Stromal cell of bone marrow (primary cell): ENCODE data around the gene ABCA2.
"Not testable (repeated sequence)": the region's sequence is repeated elsewhere in the genome, so short reads cannot be mapped to it uniquely, and the experiment has no call there.

Experiments used
- DNase-seq: peaks from one replicate; pipeline ENCODE4 v3.0.0-alpha.2; 2012; ENCODE audit warnings: low read depth

The ABCA2 gene

DNA sequence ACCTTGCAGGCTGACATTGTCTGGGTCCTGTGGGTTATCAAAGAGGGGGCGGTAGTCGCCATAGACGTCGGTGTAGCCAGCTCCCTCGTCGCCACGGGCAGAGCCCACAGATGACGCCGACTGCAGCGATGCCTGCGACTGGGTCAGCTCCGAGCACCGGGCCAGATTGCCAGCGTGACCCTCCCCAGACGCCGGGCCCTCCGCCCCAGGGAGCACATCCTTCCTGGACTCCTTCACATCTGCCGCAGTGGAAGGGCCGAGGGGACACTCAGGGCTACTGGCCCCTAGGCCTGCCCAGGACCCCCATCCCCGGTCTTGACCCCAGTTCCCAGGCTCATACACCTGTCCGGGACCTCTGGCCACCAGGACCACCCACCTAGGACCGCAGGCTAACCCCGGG lies 13.9 kb downstream of the ABCA2 start:
- no peak for DNase-seq

DNA sequence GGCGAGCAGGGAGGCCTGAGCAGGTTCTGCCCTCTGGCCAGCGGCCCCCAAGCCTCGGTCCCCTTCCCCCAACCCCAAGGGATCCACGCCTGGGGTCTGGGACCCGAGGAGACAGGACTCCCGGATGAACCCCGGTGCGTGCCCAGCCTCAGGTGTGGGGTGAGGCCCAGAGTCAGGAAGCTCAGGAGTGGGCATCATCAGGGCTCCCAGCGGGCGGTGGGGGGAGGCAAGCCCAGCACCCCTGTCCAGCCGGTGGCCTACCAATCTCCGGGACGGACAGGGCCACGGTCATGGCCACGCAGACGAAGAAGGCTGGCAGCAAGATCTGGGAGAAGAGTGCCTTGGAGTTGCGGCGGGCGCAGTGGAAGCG lies 14.5 kb downstream of the ABCA2 start:
- DNase-seq: no peak

DNA sequence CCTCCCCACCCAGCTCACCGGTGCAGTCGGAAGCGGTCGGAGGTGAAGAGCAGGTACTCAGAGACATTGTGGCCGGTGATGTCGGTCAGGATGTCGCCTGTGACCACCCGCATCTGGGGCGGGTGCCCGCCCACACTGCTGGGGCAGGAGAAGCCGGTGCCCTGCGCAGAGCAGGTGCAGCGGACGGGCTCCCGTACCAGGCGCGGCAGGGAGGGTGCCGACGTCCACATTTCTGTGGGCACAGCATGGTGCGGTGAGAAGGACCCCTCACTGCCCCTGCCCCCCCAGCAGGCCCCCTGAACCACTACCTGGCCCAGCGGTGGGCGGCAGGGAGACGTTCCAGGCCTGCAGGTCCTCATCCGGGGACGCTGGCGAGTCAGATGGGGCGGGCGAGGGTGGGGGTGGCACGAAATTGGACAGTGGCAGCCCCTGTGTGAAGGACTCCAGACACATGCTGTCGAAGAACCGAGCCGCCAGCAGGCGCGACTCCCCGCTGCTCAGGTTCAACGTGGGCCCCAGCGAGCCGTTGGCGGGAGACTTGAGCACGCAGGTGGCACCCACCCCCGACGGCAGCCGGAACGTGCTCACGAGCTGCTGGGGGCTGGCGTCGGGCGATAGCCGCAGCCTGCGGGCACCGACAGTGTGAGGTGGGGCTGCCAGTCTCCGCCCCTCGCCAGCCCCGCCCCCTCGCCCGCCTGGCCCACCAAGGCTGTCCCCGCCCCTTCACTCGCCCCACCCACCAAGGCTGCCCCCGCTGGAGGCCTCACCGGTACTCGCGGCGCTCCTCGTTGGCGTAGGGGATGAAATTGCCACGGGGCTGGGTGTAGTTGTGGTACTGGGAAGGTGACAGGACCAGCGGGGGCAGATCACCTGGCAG lies 15.1 kb downstream of the ABCA2 start:
- no peak for DNase-seq

DNA sequence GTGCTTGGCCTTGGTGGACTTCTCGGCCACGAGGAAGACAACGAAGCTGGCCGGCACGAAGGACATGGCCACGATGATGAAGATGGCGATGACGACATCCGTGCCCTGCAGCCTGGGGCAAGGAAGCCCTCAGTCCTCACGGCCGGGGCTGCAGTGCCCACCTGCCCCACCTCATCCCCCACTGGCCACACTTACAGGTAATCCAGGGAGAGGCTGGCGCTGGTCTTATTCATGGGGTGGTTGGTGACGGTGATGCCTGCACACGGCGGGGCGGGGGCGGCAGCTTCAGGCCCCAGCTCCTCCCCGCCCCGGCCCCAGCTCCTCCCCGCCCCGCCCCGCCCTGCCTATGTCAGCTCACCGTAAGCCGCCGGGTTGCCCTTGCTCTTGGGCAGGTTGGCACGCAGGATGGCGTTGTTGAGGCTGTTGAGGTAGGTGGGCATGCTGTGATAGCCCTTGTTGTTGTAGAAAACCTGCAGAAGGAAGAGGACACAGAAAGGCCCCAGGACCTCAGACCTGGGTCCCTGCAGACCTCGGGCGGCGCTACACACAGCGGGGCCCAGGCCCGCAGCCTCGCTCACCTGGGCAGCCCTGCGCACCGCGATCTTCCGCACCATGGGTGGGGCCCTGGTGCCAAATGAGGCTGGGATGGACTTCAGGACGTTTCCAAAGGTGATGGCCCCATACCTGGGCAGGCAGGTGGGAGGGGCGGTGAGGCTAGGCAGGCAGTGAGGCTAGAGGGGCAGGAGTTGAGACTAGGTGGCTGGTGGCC lies 15.9 kb downstream of the ABCA2 start:
- no peak for DNase-seq

DNA sequence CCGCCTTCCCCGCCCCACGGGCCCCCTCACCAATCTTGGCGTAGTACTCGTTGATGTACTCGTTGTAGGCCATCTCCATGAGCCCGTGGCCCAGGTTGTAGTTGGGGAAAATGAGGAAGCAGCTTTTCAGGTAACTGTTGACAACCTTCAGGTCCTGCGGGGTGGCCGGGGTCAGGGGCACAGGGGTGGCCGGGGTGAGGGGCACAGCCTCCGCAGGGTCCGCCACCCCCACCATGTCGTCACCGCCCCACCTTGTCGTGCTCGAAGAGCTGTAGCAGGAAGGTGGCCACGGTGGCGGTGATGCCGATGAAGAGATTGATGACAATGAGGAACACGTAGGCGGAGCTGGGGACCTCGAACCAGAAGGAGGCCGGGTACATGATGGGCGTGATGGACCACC lies 16.9 kb downstream of the ABCA2 start:
- no peak for DNase-seq

DNA sequence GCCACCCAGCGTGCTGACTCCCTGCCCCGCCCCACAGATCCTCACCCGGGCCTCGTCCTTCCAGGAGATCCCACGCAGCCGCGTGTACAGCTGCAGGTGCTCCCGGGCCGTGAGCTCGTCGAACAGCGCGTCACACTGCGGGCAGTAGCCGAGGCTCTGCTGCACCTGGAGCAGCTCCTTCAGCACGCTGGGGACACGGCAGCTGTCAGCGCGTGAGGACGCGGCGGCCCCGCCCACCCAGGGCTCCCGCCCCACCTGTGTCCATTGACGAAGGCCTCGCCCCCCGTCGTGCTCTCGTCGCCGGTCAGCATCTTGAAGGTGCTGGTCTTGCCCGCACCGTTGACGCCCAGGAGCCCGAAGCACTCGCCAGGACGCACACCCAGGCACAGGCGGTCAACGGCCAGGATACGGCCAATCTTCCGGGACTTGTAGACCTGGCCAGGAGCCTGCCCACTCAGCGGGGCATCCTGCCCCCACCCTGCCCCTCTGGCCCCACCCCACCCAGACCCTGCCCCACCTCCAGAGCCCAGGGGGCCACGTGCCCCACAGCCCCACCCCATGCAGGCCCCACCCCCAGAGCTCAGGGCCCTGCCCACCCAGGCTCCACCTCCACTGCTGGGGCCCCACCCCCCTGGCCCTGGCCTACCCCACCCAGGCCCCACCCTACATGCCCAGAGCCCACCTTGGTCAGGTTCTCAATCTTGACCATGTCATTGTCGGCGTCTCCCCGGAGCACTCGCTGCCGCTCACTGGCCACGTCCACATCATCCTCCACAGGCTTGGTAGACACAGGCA lies 17.9 kb downstream of the ABCA2 start:
- no peak for DNase-seq

DNA sequence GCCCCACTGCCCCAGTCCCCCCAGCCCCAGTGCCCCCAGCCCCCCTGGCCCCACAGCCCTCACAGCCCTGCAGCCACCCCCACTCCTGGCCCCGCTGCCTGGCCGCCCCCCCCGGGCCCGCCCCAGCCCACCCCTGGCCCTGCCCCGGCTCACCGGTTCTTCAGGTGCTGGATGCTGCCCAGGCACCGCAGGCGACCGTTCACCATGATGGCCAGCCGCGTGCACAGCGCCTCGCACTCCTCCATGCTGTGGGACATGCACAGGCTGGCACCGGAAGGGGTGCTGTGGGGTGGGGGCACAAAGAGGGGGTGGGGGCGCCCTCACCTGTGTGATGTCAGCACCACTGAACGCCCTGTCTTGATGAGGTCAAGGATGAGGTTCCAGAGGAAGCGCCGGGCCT lies 18.8 kb downstream of the ABCA2 start:
- no peak for DNase-seq

DNA sequence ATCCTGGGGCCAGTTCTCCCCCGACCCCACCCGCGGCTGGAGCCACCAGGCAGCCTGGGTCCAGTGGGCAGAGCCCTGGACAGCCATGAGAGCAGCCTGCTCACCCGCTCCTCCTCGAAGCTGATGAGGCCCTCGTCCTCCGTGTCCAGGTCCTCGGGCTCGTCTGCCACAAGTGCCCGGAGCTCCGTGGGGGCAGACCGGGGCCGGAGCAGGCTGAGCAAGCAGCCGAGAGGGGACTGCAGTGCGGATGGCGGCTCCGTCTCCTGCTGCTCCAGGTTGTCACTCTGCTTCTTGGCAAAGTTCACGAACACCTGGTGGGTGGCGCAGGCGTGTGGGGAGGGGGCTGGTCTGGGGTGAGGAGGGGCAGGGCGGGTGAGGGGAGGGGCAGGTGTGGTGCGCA lies 19.7 kb downstream of the ABCA2 start:
- DNase-seq: no peak

DNA sequence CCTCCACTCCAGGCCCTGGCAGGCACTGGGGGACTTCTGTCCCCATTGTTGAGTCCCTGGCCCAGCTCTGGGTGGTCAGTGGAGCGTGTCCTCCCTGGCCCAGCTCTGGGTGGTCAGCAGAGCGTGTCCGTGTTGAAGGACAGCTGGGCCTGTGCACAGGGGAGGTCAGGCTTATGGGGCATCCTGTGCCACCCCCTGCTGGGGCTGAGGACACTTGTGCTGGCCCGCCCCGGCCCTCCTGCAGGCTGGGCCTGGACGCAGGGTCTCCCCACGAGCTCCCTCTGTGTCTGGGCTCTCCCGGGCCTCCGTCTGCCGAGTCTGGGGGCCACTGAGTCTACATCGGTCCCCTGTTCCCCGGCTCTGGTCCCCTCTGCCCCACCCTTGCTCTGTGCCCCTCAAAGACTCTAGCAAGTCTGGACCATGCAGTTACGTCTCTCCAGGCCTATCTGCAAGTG lies 20.2 kb downstream of the ABCA2 start:
- no peak for DNase-seq

DNA sequence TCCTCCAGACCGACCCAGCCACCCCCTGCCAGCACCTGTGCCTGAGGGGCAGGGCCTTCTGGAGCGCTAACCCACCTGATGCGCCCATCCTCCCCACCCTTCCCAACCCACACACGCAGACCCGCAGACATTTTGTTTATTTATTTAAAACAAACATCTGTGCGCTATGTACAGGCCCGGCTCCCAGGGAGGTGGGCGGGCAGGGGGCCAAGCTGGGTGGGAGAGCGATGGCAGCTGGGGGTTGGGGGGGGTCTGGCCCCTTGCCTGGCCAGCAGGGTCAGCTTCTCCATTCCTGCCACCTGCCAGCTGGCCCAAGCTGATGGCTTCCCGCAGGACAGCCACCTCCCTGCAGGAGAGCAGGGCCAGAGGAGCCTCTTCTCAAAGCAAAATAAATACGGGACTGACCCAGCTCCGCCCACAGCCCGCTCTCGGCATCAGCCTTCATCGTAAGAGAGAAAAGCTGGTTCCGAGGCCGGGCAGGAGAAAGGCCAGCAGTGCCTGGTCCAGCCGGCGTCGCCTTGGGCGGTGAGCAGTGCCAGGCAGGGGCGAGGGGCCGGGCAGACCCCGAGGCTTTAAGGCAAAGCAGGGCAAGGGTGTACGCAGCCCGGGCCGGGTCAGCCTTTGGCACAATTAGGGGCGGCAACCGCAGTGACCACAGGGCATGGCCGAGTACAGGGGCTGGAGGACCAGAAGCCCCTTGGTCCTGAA lies 20.8 kb downstream of the ABCA2 start:
- no peak for DNase-seq

DNA sequence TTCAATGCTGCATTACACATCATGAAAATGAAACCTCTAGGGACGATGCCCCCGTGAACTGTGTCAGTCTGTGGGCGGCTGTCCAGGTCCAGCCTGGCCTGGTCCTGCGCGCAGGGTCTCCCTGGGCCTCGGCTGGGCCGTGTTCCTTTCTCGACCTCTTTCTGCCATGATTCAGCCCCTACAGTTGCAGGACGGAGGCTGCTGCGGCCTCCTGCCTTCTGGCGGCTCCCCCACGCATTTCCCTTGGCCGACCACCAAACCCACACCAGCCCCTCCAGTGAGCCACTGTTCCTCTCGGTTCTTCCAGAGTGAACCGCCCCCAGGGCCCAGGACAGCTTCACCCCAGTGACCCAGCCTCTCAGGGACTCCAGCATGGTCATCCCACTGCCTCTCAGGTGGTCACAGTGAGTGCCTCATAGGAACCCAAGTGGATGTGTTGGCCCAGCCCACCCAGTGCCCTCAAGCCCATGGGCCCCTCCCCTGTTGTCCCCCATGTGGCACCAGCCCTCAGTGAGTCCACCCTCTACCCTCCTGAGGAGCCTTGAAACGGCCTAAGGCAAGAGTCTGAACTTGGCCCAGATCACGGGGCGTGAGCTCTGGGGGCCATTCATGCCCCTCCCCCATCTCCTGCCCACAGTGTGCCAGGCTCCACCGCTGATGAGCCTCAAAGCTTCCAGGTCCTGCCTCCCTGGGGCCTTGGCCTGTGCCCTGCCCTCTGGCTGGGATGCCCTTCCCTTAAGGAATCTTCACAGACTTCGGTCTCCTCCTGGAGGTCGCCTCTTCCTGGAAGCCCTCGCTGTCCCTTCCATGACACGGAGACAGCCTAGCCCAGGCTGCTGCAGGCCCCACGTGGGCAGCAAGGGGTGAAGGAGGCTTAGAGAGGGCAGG lies 21.7 kb downstream of the ABCA2 start:
- DNase-seq: no peak

DNA sequence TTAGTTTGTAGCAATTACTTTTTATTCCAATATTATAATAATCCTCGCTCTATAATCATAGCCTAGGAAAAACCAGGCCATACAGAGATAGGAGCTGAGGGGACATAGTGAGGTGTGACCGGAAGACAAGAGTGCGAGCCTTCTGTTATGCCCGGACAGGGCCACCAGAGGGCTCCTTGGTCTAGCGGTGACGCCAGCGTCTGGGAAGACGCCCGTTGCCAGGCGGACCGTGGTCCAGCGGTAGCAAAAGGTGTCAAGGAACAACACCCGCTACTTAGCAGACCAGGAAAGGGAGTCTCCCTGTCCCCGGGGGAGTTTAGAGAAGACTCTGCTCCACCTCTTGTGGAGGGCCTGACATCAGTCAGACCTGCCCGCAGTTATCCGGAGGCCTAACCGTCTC lies 23.8 kb downstream of the ABCA2 start:
- not testable (repeated sequence) for DNase-seq

DNA sequence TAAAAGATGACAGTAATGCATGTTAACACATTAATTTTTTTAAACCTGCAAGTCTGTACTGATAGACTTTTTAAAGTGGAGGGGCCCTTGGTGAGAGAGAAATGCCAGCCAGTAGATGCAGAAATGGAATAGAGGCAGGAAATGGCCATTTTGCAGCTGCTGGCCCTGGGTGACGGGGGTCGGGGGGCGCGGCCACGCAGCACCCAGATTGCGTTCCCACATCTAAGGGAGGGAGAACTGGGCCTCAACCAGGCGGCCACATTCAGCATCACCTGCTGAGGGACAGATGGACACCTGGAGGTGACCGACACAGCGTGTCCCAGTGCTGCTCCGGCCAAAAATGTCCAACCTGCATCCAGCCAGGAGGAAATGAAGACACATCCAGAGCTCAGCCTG lies 25.4 kb downstream of the ABCA2 start:
- DNase-seq: no peak

DNA sequence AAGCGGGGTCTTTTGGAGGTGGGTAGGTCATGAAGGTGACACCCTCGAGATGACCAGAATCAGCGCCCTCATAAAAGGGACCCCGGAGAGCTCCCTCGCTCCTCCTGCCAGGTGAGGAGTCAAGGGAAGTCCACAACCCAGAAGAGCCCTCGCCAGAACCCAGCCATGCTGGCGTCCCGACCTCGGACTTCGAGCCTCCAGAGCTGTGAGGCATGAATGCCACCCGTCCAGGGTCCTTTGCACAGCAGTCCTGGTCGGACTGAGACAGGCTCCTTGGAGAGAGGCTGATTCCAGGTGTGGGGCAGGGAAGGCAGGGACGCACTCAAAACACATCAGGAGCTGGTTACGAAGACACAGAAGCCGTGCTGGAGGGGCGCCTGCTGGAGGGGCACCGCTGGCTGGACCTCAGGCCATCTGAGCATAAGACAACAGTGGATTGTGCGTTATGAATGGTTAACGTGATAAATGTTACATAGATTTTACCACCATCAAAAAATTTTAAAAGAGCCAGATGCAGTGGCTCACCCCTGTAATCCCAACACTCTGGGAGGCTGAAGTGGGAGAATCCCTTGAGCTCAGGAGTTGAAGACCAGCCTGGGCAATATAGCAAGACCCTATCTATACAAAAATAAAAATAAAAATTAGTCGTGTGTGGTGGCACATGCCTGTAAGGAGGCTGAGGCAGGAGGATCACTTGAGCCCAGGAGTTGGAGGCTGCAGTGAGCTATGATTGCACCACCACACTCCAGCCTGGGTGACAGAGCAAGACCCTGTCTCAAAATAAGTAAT lies 26.0 kb downstream of the ABCA2 start:
- no peak for DNase-seq

DNA sequence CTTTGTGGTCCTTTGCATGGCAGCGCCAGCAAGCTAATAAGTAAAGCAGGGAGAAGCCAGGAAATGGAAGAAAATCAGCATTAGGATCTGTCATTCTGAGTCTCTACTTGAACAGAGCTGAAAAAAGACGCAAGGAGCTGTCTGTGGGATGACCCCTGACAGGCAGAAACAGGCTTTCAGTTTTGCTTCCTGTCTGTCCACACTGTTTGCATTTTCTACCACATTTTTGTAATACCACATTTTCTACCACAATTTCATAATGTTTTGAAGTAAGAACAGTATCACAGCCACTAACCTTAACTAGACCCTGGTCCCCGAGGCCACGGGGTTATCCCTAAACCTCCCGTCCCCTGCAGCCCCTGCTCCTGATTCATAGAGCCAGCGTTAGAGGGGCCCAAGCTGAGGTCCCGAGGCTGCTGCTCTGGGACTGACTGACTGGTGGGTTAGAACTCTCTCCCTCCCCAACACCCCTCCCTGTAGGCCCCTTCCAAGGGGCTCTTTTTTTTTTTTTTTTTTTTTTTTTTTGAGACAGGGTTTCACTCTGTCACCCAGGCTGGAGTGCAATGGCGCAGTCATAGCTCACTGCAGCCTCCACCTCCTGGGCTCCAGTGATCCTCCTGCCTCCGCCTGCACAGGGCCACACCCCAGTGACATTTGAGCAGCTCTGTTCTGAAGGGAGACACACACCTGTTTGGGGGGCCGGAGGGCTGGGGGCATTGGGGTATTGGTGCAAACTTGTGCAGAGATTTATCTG lies 27.7 kb downstream of the ABCA2 start:
- no peak for DNase-seq

DNA sequence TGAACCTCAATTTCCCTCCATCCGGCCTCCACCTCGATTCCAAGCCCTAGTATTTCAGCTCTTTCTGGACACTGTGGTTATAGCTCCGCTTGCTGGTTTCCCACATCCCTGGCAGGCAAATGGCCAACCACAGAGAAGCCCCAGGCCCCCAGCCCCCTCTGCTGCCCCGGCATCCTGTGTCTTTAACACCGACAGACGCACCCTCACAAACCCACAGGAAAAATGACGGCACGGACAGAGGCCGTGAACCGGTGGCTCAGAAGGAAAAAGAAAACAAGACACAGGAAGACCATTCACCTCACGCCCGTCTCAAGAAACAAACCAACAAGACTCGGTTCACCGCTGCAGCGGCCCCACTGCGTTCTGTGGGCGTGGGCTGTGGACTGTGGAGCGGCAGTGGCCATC lies 30.2 kb downstream of the ABCA2 start:
- DNase-seq: no peak

DNA sequence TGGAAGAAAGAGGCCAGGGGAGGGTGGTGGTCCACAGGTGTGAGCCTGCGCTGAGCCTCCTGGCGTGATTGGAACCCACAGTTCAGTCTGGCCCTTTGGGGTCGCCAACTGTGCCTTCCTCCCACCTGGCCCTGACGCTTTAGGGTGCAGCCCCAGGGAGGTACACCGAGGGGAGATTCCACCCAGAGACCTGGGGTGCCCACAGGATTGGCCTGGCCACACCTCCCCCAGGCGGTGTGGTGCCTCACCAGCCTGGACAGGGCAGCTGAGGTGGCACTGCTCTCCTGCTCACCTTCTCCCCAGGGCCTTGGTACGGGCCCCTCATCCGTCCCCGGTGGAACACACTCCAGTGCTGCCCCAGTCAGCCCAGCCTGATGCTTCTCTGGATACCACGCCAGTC lies 30.7 kb downstream of the ABCA2 start:
- DNase-seq: no peak

DNA sequence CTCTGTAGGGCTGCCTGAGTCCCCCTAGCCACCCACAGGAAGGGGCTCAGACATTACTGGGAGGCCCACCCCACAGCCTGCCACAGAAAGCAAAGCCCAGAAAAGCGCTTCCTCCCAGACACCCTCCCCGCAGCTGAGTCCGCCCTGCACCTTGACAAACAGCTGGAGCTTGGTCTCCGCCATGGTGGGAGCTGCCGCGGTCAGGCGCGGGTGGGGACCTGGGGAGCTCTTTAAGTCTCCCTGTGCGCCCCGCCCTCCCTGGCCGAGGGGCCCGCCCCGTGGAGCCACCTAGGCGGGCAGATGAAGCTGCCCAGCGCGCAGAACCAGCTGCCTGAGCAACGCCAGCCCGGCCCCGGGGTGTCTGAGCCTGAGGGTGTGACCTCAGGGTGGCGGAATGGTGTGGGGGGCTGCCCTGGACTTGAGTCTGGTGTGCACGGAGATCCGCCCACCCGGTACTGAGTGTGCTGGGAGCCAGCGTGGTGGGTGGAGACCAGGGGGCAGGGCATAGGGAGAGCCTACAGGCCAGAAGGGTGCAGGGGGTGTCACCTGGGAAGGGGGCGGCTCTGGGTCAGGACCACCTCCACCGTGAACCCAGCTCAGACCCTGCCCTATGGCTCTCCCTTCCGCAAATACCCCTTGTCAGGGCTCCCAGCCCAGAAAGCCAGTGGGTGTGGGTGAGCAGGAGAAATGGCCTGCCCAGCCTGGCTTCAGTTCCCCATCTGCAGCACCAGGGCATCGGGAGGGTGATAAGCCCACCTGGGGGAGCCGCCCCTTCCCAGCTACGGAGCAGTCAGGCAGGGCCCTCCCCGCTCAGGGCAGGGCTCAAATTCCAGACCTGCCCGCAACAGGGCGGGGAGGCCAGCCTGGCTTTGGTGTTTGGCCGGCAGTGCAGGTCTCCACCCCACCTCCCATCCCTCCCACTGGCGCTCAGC lies 31.4 kb downstream of the ABCA2 start, which contains the start of gene CLIC3:
CLIC3 (minus strand) TSS at position 208 of the 932 bp plus-strand sequence; CDS start at position 183, 25 bp downstream.
- DNase-seq: no peak
